Measurements from ENCODE around the gene SMURF2.

GRCh38 chr17:64527914-64528313, 134.2 kb downstream of the SMURF2 start:
- TF ChIP-seq CTCF (conservative IDR thresholded peaks at IDR 0.05; ENCODE audit: low read depth, low read length) (no peak), ELK1 (IDR thresholded peaks at IDR 0.05; ENCODE audit: borderline replicate concordance, low read depth, low read length) (no peak), POLR2A (IDR thresholded peaks at IDR 0.05; ENCODE audit: low read depth, low read length) (no peak), CEBPB (IDR thresholded peaks at IDR 0.05; ENCODE audit: low read depth, low read length) (no peak), SMC3 (IDR thresholded peaks at IDR 0.05; ENCODE audit: low read depth, low read length) (no peak), CHD1 (IDR thresholded peaks at IDR 0.05; ENCODE audit: low read depth, low read length) (no peak)

All from IMR-90 (cell line).